Measurements from ENCODE around the gene CHTF18.

DNA sequence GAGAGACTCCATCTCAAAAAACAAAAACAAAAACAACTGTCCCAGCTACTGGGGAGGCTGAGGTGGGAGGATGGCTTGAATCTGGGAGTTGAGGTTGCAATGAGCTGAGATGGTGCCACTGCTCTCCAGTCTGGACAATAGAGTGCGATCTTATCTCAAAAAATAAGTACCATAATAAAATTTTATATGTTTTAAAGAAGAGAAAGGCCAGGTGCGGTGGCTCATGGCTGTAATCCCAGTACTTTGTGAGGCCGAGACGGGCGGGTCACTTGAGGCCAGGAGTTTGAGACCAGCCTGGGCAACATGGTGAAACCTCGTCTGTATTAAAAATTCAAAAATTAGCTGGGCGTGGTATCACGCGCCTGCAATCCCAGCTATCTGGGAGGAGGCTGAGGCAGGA is 11.6 kb upstream of the CHTF18 start:
- TF ChIP-seq, protein P1, sequence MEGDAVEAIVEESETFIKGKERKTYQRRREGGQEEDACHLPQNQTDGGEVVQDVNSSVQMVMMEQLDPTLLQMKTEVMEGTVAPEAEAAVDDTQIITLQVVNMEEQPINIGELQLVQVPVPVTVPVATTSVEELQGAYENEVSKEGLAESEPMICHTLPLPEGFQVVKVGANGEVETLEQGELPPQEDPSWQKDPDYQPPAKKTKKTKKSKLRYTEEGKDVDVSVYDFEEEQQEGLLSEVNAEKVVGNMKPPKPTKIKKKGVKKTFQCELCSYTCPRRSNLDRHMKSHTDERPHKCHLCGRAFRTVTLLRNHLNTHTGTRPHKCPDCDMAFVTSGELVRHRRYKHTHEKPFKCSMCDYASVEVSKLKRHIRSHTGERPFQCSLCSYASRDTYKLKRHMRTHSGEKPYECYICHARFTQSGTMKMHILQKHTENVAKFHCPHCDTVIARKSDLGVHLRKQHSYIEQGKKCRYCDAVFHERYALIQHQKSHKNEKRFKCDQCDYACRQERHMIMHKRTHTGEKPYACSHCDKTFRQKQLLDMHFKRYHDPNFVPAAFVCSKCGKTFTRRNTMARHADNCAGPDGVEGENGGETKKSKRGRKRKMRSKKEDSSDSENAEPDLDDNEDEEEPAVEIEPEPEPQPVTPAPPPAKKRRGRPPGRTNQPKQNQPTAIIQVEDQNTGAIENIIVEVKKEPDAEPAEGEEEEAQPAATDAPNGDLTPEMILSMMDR (IDR thresholded peaks at IDR 0.05), result no peak
- TF ChIP-seq POLR2A (IDR thresholded peaks at IDR 0.05), result no peak
- no peak for TF ChIP-seq POLR2AphosphoS5 (IDR thresholded peaks at IDR 0.05; ENCODE audit: insufficient read depth in 1 of 2, low read depth in 1 of 2)

Data from vagina (tissue), 2 donors.